Activated CD4-positive, alpha-beta T cell treated with anti-CD3 and anti-CD28 coated beads, Interleukin-10, Interleukin-2, amounts not matched to agents 100 ng/mL and 50 ng/mL, durations not matched to agents 16 hours and 8 hours (primary cell): ENCODE data around the gene NECTIN3.
A peak's percentile ranks its signal among the peaks of the same experiment; 100 is the strongest.

ENCODE experiments used
- DNase-seq: peaks from one replicate; pipeline ENCODE4 v3.0.0-alpha.2; 2020

Gene NECTIN3

GRCh38 chr3:111071257-111072030 lies at the start of gene NECTIN3:
TSS of gene NECTIN3 (plus strand) at chr3:111071816. CDS start at chr3:111072018, 202 bp downstream.
- peak; percentile 85 for DNase-seq

DNA sequence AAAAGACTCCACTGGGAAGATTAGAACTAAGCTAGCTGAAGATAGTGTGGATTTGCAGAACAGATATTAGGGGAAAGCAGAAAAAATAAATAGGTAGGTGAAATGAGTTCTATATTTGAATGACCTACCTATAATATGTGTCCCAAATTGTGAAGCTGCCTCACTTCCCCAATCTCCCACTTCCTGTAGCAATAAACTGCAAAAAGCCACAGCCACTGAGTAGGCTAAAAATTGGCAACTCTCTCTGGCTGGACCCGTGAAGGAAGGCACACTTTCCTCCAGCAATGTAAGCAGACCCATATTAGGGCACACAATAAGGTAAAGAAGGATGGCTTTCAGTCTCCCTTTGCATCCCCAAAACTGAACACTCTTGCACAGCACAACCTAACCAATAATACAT lies 43.7 kb upstream of the NECTIN3 start:
- no peak for DNase-seq

DNA sequence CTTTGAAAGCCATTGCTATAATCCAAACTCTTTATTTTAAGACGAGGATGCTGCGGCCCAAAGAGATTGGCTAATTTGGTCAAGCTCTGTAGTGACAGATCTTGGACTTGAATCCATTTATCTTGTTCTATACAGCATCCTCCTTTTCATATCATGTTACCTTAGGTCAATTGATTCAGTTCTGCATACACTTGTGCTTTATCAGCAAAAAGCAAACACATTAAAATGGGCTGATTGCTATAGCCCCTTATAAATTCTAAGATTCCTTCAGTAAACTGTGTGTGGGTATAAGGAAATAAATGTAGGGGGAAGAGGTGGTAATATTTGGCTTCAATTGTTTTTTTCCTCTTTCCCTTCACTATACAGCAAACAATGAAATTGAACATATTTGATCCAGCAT lies 40.1 kb upstream of the NECTIN3 start:
- DNase-seq, result no peak

GRCh38 chr3:111032677-111033076 lies 38.9 kb upstream of the NECTIN3 start:
- no peak for DNase-seq

DNA sequence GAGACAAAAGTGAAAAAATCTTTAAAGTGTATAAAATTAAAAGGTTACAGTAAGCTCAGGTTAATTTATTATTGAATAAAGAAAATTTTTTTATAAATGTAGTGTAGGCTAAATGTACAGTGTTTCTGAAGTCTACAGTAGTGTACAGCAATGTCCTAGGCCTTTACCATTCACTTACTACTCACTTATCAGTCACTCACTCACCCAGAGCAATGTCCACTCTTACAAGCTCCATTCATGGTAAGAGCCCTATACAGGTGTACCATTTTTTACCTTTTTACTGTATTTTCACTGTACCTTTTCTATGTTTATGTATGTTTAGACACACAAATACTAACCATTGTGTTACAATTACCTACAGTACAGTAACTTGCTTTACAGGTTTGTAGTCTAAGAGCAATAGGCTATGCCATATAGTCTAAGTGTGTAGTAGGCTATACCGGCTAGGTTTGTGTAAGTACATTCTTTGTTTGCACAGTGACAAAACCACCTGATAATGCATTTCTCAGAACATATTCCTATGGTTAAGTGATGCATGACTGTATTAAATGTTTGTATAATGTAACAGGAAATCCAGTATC lies 38.1 kb upstream of the NECTIN3 start:
- DNase-seq, result no peak

GRCh38 chr3:111035316-111035715 lies 36.3 kb upstream of the NECTIN3 start:
- DNase-seq, result no peak

DNA sequence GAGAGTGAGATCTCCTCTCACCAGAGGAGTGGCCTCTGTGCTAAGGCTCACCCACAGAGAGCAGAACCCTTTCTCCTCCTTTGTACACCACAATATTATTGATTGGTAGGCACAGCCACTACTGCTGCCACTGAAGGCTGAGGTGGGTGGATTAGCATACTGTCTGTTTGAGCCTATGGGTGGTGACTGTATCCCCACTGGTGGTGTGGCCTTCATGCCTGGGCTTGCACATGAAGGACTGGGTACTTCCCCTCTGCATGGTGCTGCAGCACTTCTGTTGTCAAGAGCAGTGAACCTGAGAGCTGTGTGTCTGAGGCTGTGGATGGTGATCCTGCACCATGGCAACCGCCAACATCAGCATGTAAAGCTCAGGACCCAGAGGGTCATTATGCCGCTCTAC lies 35.7 kb upstream of the NECTIN3 start:
- DNase-seq, result no peak

GRCh38 chr3:111040959-111041358 lies 30.7 kb upstream of the NECTIN3 start:
- DNase-seq, result no peak

DNA sequence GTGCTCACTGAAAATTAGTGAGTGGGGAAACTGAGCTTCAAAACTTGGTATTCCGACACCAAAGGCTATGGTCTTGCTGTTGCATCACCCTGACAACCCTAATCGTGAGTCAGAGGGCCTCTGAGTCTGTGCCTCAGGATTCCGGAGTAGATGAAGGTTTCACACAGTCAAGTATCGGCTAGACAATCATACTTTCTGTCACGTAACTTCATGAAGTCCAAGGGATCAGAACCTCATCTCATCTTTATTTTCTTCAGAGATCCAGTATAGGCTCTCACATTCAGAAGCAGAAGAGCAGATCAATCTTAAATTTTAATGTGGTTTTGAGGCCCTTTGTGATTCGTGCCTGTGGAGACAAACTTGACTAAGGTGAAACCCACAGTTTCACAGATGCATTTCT lies 26.1 kb upstream of the NECTIN3 start:
- DNase-seq, result peak; percentile 13

DNA sequence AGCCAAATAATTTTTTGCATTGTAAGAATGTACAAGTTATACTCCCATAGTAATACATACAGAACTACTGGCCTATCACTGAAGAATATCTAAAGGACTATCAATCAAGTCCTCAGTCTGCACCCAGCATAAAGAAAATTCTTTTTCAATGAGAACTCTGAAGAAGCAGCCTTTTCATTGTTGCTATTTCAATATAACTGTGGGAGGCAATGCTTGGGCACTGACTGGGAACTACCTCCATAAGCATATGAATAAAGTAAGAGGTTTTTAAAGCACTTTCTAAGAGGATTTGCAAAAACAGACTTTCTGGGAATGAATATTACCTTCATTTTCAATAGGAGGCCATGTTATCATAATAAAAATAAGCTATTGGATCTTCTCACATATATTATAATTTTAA lies 24.6 kb upstream of the NECTIN3 start:
- no peak for DNase-seq

DNA sequence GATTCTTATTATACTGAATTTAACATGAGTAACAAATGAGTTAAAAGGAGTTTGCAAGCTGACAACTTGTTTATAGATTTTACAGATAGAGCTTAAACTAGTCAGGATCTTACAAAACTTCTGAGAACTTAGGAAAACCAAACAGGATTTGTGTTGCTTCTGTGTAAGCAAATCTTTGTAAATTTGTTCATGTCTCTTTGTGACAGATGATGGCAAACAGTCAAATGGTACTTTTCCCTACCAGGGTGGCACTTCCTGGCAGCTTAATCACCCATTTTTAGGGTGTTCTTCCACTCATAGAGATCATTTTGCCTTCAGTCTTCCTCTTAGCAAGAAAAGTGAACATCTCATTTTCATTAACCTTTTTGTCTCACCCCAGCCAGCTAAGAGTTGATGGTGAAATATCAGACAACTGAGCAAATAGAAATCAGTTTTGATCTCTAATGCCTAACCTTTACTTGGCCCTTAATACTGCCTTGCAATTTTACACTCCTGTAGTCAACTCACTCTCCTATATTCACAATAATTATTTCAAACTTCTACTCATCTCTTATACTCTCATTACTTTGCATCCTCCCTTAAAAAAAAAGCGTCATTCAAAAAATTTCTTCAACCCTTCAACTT lies 23.7 kb upstream of the NECTIN3 start:
- peak; percentile 1 for DNase-seq

GRCh38 chr3:111051354-111051753 lies 20.3 kb upstream of the NECTIN3 start:
- no peak for DNase-seq

DNA sequence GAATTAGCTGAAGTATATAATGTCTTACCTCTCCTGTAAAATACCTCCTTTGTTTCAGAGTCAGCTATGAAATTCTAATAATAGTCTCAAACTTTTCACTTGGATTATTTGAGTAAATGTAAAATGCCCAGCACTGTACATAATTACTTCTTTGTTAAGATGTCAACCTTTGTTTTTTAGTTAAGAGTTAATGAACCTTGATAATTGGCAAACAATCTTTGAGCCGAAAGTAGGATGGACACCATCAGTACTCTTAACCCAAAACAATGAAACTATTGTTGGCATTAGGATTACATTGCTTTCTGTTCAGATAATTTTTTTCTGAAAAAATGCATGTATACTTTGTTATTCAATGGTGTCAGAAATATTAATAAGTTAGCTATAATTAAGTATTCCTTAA lies 3.0 kb upstream of the NECTIN3 start:
- no peak for DNase-seq

DNA sequence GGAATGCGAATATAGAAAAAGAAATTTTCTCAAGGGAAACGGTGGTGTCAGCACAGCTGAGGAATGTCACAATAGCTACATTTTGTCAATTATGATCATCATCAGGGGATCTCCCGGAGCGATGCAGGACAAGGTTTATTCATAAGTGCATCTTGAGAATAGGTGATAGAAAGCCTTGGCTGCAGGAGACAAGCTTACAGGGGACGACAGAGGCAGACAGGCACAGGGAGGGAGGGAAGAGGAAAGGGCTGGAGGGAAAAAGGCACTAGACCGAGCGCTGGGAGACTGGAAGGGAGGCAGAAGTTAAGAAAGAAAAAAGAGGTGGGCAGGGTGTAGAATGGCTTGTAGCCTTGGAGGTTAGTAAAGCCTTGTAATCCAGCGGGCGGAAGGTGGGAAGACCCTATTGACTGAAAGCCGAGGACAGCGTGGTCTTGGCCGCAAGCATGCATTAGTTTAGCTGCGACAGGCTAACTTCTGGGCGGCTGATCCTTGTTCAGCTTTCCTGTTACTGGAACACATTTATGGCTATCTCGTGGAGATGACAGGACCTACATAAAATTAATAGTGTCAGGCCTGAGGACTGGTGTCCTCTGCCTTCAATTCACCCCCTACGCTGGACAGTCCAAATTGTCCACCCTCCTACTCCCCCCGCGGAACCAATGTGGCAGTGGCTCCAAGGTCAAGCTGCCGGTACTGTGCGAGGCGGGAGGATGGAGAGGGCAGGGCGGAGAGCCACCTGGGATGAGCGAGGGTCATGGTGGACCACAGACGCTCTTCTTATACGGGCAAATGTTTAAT lies 1.4 kb upstream of the NECTIN3 start:
- DNase-seq, result no peak

- DNase-seq, result peak; percentile 5
Measured at GRCh38 chr3:111070772-111071256, 802 bp upstream of the NECTIN3 start.

GRCh38 chr3:111072031-111072921 lies 660 bp downstream of the NECTIN3 start:
- DNase-seq, result peak; percentile 11

- DNase-seq, result no peak
Measured at GRCh38 chr3:111073218-111073617, 1.6 kb downstream of the NECTIN3 start.

- DNase-seq, result no peak
Measured at GRCh38 chr3:111076732-111077131, 5.1 kb downstream of the NECTIN3 start.

GRCh38 chr3:111077369-111077768 lies 5.8 kb downstream of the NECTIN3 start:
- DNase-seq, result no peak

- DNase-seq, result no peak
Measured at GRCh38 chr3:111080413-111080812, 8.8 kb downstream of the NECTIN3 start.

DNA sequence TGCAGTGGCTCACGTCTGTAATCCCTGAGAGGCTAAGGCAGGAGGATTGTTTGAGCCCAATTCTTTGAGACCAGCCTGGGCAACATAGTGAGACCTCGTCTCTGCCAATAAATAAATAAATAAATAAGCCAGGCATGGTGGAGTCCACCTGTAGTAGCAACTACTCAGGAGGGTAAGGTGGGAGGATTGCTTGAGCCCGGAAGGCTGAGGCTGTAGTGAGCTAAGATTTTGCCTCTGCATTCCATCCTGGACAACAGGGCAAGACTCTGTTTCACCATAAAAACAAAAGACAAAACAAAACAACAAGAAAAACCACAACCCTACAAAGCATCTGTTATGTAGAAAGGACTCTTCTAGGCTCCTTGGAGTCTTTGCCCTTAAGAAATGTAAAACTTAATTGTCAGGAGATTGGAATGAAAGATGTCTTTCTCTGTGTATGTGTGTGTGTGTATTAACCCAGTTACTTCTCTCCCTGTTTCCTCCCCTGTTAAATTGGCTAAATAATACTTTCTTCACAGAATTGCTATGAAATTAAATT lies 9.5 kb downstream of the NECTIN3 start:
- DNase-seq, result no peak

- no peak for DNase-seq
Measured at GRCh38 chr3:111084911-111085310, 13.3 kb downstream of the NECTIN3 start.
